HG03159 (cell line): ENCODE results near the gene POLL.
"Not testable (repeated sequence)": the region's sequence is repeated elsewhere in the genome, so short reads cannot be mapped to it uniquely, and the experiment has no call there.

Experiments
- ATAC-seq: cut with Tn5 transposase; IDR thresholded peaks from one replicate; pipeline ENCODE4 v1.9.1; 2021; ENCODE audit warnings: mild to moderate bottlenecking, moderate library complexity; ENCODE audit not compliant: unreplicated experiment

Gene POLL

DNA sequence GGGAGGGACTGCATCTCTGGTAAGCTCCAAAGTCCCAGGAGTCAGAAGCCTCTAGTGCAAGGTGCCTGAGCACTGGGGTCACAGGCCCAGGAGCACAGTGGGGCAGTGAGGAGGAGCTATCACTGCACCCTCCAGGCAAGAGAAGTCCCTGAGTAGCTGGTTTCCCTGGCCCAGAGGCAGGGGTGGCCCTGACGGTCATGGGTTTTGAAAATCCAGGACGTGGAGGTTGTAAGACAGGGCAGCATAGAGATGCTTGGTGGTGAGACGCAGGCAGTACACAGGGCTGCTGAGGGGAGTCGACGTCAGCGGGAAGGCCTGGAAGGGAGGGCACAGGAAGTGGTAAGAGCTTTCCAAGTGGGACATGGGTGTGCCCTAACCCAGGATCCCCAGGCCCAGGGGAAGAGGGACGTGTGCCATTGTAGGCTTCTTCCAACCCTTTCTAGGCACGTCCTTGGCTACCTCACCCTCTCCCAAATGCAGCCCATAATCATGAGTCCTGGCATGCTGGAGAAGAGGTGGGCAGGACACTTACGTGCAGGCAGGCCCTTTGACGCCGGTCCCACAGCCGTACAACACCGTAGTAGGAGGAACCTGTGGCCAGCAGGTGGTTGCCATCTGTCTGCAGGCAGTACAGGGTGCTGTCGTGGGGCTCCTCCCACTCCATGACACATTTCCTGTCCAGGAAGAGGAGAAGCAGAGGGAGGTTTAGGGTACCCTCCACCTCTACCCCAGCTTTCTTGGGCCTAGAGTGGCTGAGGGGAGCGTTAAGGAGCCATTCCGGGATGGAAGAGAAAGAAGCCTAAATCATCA, 23.2 kb upstream of the POLL start:
- ATAC-seq = no peak

DNA sequence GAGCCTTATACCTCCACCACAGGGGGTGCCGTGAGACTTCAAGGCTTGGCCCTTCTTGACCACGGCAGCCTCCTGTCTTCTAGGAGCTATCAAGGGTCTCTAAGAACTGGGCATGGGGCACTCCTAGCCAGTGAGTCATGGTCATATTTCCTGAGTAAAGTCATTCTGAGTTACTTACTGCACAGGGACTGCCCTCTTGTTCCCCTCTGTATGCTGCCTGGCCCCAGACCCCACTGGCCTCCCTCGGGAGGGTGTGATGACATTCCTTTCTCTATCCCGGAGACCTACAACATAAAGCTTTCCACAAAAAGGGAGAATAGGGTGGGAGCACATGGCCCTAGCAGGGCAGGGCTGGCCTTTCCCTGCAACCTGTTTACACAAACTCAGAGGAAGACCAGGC, 21.4 kb upstream of the POLL start:
- ATAC-seq = no peak

DNA sequence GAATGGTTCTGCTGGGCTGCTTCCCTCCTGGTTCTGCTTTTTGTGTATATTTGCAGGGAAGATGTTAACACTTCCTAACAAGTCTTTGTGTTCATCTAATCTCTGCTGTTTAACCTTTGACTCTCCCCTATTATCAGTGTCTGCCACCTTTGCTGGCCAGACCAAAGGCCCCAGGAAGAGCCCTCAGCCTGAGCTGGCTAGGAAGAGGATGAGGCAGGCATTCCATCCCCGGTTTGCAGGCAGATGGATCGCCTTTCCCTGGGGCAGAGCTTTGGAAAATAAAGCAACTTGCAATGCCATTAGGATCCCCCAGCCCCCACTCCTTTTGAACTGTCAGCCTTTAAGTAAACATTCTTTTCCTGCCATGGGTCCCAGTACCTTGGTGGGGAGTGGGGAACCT, 19.1 kb upstream of the POLL start:
- no peak for ATAC-seq

GRCh38 chr10:101602761-101603398, 14.8 kb upstream of the POLL start:
- no peak for ATAC-seq

DNA sequence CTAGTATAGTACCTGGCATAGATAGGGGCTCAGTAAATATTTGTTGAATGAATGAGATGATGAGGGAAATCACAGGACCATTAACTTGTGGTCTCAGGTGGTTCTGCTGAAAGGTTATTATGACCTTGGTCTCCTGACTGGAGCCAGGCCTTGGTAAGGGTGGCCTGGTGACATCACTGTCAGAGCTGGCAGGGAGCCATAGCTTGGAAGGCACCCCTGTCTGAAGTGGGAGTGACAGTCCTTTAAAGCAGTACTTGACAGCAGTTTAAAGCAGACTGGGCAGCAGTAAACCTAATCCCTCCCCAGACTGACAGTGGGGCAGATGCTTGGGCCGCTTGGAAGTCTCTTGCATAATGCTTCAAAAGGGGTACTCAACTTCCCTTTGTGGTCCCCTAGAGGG, 13.5 kb upstream of the POLL start:
- ATAC-seq = no peak

- ATAC-seq = no peak
Observed at GRCh38 chr10:101597091-101597900, 9.2 kb upstream of the POLL start.

- no peak for ATAC-seq
Observed at GRCh38 chr10:101595591-101596433, 7.8 kb upstream of the POLL start.

GRCh38 chr10:101593331-101593730, 5.3 kb upstream of the POLL start:
- not testable (repeated sequence) for ATAC-seq

DNA sequence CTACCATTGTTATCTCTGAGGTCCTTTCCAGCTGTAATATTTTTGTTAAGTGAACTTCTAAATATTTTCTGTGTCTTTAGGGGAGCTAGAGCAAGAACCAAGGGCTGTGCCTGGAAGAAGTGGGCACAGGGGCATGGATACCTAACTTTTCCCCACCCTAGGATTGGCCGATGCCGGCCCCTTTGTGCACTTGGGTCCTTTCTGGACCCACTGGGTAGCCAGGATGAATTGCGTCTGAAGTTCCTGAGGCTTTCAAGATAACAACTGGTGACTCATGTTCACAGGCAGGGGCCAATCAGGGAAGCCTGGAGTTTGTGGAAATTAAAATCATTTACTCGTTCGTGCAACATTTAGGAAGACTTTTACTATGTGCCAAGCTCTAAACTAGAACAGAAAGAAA, 822 bp upstream of the POLL start:
- ATAC-seq = no peak

GRCh38 chr10:101585841-101586240, 2.2 kb downstream of the POLL start:
- no peak for ATAC-seq

GRCh38 chr10:101580486-101581399, 7.3 kb downstream of the POLL start:
- no peak for ATAC-seq

DNA sequence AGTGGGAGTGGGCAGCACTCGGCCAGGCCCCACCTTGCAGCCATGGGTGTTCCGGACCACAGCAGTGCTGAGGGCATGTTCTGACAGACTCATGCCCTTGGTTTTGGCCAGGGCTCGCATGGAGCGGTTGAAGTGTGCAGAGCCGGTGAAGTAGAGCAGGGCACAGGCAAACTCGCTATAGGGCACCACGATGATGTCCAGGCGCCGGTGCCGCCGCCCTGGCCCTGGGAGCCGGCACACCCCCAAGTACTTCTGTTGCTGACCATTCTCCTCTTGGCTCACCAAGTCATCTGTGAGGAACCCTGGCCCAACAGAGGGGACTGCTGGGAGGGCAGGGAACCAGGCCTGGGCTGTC, 8.6 kb downstream of the POLL start:
- ATAC-seq = no peak

- no peak for ATAC-seq
Observed at GRCh38 chr10:101578803-101579515, 9.1 kb downstream of the POLL start.

DNA sequence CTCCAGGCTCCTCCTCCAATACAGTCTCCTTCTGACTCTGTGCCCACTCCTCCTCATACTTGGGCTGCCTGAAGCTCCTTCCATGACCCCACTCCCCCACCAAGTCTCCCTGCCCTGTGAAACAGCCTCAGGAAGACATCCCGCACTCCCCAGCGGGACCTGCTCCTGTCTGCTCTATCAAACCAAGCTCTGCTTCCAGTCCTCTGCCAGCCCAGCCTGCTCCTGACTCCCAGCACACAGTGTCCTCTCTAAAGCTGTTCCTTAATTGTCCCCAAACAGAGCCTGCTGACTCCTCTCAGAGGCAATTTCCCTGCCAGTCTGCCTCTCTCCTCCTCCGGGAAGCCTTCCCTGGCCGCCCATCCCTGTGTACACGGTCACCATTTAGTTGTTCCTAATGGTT, 9.9 kb downstream of the POLL start:
- no peak for ATAC-seq

- ATAC-seq = no peak
Observed at GRCh38 chr10:101577121-101577871, 10.8 kb downstream of the POLL start.

GRCh38 chr10:101576211-101576863, 11.7 kb downstream of the POLL start:
- no peak for ATAC-seq

- no peak for ATAC-seq
Observed at GRCh38 chr10:101575580-101576210, 12.4 kb downstream of the POLL start.

GRCh38 chr10:101575091-101575490, 13.0 kb downstream of the POLL start:
- no peak for ATAC-seq
